GM12892 (cell line): ENCODE data around the gene PBX1.

ENCODE experiments used
- POLR2A ChIP-seq: IDR thresholded peaks from 2 replicates; pipeline ENCODE4 v1.6.1; 2011; ENCODE audit warnings: low read depth, low read length, control low read depth
- TAF1 ChIP-seq: IDR thresholded peaks from 2 replicates; pipeline ENCODE4 v1.6.1; 2011; ENCODE audit warnings: low read depth, mild to moderate bottlenecking, control low read depth, low read length, borderline replicate concordance

GRCh38 chr1:164640686-164641352 lies 81.8 kb downstream of the PBX1 start:
- TF ChIP-seq POLR2A, result no peak
- no peak for TF ChIP-seq TAF1
